ENCODE data around the gene RASGRF2.

Gene RASGRF2

DNA sequence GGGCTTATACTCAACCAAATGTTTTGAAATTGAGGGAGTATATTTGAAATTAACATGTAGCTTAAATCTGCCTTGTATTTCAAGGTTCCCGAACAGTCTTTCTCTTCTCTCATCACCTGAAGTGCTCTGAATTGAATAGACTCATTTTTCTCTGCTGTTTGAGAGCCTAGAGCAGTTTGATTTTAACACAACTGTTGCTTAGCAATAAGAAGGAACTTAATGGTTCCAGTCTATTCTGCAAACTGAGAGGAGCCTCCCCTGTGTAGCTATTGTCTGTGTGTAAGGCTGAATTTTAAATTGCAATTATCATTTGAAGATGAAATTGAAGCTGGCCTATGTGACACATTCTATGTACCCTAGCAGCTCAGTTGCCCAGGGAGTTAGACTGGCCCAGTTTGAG is 185.9 kb downstream of the RASGRF2 start:
- peak; percentile 55 for DNase-seq

DNA sequence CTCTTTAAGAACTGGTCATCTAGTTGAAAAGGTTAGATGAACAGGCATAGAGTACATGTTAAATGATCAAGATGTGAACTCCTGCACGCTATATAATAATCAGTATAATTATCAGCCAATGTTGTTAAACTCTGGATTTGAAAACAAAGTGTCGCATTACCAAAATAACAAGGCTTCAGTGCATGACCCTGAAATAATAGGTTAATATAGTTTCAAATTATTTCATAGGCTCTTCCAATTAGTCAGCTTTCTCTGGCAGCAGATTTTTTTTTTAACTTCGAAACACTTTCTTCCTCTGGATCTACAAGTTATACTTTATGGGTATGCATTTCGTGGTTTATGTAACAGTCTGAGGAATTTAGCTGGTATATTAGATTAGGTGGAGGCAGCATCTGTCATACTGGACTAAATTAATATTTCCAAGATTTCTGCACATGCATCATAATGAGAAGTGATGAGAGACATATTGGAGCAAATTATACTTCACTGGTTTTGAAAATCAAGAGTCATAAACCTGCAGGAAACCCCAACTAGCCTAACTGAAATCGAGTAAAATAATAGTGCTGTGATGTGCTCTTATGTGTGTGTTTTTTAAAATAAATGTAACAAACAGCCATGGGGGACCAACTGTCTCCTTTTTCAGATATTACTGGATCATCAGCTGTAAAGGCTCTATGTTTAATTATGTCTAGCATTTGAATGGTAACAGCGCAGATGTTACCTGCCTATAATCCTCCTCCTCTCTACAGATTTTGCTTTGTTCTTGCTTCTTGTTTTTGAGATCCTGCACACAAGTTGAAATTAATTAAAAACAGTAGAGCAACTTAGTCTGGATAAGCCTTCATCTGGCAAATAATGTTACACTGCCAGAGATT is 187.1 kb downstream of the RASGRF2 start:
- DNase-seq = no peak

GRCh38 chr5:81147886-81148571 is 187.9 kb downstream of the RASGRF2 start:
- no peak for DNase-seq

DNA sequence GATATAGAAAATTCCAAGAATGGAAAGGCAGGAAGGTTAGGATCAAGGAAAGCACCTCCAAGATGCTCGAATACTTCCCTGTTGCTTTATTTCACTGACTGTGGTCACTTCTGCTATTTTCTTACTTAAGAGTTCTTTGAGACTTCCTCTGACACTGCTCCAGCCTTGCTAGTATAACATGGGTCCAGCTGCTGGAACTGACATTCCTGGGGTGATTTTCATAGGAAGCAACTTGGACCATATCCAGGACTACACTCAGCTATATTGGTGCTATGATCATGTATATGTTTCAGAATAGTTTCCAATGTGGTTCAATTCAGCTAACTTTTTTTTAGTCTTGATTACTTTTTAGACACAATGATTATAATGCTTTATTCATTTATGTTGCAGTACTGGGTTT is 191.4 kb downstream of the RASGRF2 start:
- no peak for DNase-seq

- no peak for DNase-seq
These were observed 194.6 kb downstream of the RASGRF2 start for GRCh38 chr5:81154725-81155124.

- DNase-seq = no peak
These were observed 196.6 kb downstream of the RASGRF2 start for GRCh38 chr5:81156732-81157131.

- no peak for DNase-seq
These were observed 200.9 kb downstream of the RASGRF2 start for GRCh38 chr5:81161012-81161601.

- no peak for DNase-seq
These were observed 202.3 kb downstream of the RASGRF2 start for GRCh38 chr5:81162501-81162900.

- DNase-seq = no peak
These were observed 203.5 kb downstream of the RASGRF2 start for GRCh38 chr5:81163651-81164050.

DNA sequence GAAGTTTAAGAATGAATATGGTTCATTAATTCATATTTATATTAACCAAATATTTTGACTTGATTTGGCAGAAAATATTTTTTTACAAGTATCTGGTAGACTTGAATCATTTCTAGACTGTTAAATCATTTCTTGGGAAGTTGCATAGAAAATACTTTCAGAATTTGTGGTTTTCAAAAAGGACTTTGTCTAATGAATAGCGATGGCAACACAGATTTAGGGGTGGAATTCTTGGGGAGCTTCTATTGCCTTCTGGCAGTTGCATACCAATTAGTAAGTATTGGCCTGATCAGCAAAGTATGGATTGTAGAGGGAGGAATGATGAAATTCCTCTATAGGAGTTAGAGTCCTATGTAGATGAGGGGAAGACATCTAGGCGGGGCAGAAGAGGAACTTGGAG is 204.3 kb downstream of the RASGRF2 start:
- DNase-seq = no peak

- no peak for DNase-seq
These were observed 204.8 kb downstream of the RASGRF2 start for GRCh38 chr5:81164936-81165335.

DNA sequence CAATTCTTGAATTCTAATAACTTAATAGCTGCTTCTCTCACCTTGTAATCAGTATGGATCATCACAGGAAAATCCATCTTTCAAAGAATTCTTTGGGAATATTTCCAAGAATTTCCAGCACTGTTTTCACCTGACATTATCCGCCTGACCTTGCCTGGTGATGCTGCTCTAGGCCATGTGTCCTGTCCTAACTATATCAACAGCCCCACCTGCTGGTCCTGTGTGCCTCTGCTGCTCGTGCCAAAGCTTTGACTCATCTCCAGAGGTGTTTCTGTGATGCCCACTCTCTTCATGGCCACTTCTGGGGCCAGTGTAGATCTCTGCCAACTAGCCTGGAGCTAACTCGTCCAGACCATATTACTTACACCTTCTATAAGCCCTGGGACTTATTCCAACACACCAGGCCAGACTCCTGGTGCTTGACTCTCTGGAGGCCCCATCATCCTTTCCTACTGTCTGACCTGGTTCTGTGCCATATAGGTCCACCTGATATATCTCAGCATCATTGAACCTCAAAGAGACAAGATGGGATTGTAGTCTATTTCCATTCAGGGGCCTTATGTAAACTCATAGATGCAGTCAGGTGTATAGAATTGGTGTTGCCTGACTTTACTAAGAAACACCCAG is 205.4 kb downstream of the RASGRF2 start:
- peak; percentile 69 for DNase-seq

GRCh38 chr5:81166430-81166829 is 206.3 kb downstream of the RASGRF2 start:
- no peak for DNase-seq

DNA sequence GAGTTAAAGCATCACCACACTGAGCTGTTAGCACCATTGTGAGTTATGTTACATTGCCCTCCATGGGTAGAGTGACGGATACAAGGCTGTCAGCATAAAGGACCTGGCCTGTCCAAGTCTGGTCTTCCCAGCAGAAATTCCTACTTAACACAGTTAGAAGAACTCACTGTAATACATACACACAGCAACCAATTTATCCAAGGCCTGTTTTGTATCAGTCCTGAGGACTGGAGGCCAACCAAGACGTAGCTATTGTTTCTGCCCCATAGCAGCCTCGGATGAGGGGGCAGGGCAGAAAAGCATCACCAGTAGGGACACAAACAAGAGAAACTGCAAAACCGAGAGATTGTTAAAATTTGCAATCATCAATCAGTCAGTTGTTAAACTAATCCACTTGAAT is 206.9 kb downstream of the RASGRF2 start:
- DNase-seq = no peak

GRCh38 chr5:81167544-81167943 is 207.4 kb downstream of the RASGRF2 start:
- DNase-seq = no peak

- no peak for DNase-seq
These were observed 209.8 kb downstream of the RASGRF2 start for GRCh38 chr5:81169924-81170323.

DNA sequence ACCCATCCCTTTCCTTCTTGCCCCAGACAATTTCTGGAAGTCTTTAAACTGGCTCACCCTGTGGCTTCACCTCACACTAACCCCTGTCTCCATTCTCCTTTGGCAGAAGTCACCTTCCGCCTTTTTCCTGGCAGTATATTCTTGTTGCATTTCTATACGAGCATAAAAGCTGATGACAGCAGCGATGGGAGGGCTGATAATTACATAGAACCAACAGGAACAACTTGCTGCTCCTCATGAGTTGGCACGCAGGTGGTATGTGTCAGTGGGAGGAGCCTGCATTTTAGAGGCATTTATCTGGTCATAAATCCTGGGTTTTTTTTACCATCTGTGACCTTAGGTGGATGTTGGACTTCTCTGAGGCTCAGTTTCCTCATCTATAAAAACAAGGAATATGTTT is 211.6 kb downstream of the RASGRF2 start:
- no peak for DNase-seq

- DNase-seq = no peak
These were observed 212.5 kb downstream of the RASGRF2 start for GRCh38 chr5:81172710-81173109.

DNA sequence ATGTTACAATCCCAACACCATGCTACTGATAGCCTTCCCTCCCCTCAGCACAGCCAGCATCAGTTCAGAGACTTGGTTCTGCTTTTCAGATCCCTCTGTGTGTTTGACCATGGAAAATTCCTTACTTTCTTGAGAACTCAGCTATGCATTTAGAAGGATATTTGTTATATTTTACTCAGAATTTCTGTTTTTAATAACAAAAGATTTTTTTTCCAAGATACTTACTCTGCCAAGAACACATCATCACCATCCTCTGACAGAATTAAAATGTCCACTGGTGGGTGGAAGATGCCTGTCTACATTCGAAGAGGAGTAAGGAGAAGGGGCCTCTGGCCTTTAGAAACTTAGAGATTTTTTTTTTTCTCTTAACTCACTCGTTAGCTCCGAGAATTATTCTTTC is 216.9 kb downstream of the RASGRF2 start:
- DNase-seq = no peak

DNA sequence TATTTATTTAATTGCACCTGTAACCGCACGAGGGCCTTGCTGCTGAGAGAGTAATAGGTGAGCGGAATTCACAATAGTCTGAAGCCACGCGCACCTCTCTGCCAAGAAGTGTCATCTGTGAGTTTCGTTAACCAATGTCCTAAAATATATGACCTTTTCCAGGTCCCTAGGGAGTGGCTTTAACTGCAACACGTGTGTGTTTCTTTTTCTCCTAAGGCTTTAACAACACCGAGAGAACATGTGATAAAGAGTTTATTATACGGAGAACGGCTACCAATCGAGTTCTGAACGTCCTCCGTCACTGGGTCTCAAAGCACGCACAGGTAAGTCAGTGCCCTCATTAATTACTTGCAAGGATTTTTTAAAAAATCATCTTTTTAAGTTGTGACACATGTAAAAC is 219.8 kb downstream of the RASGRF2 start:
- no peak for DNase-seq

DNA sequence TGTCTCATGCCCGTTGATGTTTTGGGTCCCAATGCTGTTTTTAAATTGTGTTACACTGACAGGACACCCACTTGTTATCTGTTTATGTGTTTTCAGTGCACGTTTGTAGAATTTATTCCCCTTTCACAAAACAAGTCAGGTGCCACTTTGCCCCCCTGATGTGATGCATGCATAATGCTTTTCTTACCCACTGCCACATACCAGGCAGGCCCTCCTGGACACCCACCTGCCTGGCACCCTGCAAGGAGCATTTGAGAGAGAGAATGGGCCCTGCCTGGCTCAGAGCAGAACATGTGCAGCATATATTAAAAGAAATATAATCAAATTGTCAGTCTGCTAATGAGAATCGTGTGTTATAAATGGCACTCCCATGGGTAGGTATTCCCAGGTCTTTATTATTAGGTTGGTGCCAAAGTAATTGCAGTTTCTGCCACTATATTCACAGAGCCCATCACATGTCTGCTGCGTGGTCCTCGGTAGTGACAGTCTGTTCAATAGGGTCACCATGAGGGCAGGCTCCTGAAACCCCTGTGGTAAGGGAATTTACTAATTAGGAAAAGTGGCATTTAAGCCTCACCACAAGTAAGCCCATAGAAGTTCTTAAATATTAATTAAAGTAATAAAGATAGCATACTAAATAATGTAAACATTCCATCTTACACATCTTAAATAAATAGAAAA is 220.8 kb downstream of the RASGRF2 start:
- no peak for DNase-seq

- no peak for DNase-seq
These were observed 221.6 kb downstream of the RASGRF2 start for GRCh38 chr5:81181576-81182316.
